Measurements from ENCODE around the gene LRRC51.
"Not testable (repeated sequence)": the region's sequence is repeated elsewhere in the genome, so short reads cannot be mapped to it uniquely, and the experiment has no call there.

LRRC51 gene

DNA sequence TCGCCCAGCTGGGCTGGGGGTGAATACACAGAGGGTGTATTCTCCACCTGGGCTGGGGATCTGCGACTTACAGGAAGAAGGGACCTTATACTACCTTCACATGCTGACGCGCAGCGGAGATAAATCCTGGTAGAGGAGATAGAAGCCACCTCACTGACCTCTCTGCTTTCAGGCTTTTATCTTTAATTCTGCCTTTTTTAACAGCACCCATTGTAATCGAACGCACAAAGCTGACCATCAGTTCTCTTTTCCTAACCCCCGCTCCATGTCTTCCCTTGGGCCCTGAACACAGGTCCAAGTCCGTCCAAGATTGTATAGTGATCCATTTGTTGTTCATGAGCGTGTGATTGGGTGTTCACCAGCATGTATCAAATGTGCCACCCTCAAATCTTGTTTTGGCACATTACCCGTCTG is 23.1 kb downstream of the LRRC51 start:
- DNase-seq (ENCODE audit: low read depth in 2 of 2, low spot score in 1 of 2) = no peak

DNA sequence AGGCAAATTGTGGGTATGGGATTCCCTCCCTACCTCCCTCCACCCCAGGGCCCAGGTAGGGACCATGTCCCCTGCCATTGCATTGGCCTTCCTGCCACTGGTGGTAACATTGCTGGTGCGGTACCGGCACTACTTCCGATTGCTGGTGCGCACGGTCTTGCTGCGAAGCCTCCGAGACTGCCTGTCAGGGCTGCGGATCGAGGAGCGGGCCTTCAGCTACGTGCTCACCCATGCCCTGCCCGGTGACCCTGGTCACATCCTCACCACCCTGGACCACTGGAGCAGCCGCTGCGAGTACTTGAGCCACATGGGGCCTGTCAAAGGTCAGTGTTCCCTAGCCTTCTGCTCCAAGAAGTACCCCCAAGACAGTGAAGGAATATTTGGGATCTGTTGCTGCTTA is 25.2 kb downstream of the LRRC51 start, which contains the start of gene TOMT:
TOMT (plus strand) TSS at position 37 of the 400 bp plus-strand sequence; CDS start at position 65, 28 bp downstream.
- DNase-seq (ENCODE audit: low read depth in 2 of 2, low spot score in 1 of 2) = no peak

DNA sequence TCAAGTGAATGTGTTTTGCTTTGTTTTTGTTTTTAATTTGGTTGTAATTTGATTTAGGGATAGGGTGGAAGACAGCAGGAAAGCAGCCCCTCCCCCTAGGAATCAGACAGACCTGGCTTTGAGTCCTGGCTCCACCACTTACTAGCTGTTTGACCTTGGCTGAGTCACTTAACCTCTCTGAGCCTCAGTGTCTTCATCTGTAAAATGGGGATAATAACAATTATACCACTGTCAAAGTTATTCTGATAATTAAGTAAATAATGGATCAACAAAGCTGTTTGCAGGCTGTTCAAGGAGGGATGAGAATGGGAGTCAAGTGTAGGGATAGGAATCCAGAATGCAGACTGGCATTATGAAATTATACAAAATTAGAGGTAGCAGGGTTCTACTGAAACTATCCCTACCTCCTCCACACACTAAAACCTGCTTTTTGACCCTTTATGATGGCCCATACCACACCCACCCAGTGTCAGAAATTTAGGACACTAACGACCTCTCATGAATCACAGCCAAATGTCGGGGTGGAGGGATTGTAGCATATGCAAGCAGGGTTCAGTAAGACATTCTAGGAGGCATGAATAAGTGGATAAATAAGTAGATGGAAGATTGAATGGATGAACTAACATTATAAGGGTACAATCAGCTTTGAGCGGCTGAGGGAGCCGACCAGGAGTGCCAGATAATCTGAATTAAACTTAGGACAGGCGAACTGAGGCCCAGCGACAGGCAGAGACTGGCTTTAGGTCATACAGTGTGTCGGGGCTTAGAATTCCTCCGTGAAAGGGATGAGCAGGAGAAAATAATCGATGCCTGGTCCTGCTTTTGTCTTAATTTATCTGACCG is 30.9 kb downstream of the LRRC51 start:
- DNase-seq (ENCODE audit: low read depth in 2 of 2, low spot score in 1 of 2) = no peak

DNA sequence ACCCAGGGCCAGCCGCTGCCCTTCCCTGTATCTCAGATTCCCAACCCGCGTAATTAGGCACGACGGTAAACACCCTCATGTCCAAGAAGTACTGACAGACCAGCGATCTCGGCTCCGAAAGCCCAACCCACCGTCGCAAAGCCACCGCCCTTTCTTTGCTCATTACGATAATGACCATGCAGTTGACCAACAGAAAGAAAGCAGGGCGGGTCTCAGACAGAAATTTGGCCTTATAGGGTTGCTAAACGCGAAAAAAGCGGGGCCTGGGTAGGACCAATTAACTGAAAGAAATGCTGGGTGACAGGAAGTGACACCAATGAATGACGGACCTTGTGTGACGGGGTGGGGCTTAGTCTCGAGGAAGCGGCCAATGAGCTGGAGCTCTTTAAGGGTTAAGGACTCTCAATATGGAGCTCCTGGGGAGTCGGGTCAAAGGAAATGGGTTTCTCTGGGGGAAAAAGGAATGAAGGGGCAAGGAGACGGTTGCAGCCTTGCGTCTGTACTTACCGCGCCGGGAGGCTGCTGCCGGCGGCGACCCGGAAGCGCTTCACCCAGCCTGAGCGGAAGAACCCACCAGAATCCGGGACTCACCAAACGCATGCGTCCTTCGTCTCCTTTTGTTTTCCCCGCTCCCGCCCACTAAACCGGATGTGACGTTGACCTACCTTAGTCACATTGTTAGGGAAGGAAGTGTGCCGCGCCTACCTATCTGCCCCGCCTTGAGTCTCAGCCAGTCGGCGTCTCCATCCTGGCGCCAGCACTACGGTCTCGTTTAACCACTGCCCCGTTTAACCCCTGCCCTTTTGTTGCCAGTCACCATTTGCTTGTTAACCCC is 31.7 kb downstream of the LRRC51 start, which contains the start of gene ANAPC15:
ANAPC15 (minus strand) TSS at position 553 of the 835 bp plus-strand sequence. CDS start 1,419 bp downstream, outside the sequence.
- DNase-seq (ENCODE audit: low read depth in 2 of 2, low spot score in 1 of 2) = peak; percentile 99 to 100

DNA sequence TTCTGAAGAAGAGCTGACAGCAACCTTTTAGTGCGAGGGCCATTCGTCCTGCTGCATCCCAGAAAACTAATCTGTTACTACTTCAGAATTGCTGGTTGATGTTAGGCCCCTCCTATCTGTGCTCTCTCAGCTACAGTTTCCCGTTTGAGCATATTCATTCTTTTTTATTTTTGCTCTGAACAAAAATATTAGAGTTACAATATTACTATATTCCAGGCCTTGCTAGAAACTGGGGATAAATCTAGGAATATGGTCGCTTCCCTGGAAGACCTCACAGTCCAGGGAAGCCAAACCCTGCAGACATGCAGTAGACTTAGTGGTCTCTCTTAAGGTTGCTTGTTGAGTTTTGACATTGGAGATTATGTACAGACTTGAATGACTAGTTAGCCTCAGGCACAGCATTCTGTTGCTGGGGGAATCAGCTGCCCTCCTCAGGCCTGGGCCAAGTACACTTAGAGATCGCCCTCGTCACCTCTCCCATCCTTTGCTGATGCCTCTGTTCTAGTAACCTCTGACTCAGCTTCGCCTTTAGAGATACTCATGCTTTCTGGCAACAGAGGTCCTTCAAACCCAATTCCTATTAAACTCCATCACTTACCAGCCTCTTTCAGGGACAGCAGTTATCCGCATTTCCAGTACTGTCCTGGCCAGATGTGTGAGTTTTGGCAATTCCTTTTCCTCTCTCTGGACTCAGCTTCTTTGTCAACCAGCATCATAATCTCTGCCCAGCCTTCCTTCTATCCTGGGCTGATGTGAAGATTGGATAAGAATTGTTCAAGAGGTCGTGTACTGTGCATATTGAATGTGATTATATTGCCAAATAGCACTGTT is 32.5 kb downstream of the LRRC51 start:
- DNase-seq (ENCODE audit: low read depth in 2 of 2, low spot score in 1 of 2) = no peak

DNA sequence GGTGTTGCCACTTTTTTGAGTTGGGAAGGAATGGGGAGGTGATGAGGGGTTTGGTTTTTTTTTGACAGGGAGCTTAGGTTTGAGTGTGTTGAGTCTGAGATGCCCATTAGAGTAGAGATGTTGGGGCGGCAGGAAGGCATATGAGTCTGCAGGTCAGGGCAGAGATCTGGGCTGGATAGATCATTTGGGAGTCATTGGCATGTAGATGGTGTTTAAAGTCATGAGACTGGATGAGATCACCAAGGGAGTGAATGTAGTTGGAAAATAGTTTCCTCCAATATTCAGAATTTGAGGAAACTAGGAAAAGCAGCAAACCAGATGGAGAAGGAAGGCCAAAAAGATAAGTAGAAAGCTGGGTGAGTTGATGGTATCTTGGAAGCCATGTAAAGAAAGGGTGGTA is 33.9 kb downstream of the LRRC51 start:
- no peak for DNase-seq (ENCODE audit: low read depth in 2 of 2, low spot score in 1 of 2)

DNA sequence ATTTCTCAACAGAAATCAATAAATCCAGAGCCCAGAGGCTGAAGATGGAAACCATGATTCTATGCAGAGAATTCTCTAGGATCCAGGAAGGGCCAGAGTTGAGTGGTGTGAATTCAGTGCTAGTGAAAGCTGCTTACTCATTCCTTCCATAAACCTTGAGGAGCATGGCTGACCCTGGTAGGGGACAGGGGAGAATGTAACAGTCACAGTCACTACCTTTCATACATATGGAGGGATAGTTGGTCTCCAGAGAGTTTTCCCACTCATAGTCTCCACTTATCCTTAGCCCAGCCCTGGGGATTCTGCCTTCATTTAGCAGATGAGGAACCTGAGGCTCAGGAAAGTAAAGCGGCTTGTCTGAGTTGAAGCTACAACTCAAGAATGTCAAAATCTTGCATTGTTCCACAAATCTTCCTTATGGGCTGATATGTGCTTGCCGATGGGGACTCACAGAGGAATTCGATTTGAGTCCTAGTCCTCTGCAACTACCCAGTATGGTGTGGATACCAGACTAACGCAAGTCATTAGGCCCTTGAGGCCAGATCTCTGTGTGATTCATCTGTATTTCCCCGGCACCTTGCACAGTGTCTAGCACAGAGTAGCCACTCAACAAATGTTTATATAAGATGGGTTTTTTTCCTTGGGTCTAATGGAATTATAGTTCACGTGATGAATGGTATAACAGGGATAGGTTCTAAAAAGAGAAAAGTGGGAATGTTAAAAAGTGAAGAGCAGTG is 35.5 kb downstream of the LRRC51 start:
- no peak for DNase-seq (ENCODE audit: low read depth in 2 of 2, low spot score in 1 of 2)

DNA sequence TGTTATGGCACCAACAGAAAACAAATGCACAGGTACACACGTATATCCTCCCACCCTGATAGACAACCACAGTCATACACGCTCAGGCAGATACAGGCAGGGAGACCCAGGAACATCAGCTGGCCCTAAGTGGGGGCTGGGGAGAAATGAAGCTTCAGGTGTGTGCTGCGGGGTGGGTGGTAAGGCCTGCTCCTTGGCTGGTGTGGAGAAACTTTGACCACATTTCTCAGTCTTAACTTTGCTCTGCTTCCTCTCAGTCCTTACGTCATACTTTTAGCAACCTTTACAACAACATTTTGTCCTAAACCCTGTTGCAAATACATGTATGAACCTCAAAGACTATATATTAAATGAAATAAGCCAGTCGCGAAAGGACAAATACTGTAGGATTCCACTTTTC is 38.5 kb downstream of the LRRC51 start:
- no peak for DNase-seq (ENCODE audit: low read depth in 2 of 2, low spot score in 1 of 2)

DNA sequence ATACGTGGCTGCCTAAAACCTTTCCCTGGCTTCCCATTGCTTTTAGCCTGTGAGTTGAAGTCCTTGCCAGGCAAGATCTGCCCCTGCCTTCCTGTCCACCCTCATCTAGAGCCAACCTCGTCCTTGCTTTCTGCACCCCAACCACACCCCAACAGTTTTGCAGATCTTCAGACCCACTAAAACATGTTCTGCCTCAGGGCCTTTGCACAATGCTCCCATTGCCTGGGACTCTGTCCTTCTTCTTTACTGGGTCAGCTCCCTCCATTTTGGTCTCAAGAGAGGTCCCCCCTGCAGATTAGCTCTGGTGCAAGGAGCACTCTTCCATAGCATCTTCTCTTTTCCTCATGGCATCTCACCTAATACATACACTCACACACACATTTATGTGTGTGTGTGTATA is 40.3 kb downstream of the LRRC51 start:
- DNase-seq (ENCODE audit: low read depth in 2 of 2, low spot score in 1 of 2) = no peak

DNA sequence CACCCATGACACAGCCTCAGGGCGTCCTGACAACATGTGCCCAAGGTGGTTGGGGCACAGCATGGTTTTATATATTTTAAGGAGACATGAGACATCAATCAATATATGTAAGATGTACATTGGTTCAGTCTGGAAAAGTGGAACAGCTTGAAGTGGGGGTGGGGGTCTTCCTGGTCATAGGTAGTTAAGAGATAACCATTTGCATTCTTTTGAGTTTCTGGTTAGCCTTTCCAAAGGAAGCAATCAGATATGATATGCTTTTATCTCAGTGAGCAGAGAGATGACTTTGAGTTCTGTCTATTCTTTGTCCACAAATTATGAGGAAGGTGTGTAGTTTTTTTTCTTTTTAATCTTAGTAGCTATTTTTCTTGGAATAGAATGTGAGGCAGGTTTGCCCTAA is 42.0 kb downstream of the LRRC51 start:
- no peak for DNase-seq (ENCODE audit: low read depth in 2 of 2, low spot score in 1 of 2)

DNA sequence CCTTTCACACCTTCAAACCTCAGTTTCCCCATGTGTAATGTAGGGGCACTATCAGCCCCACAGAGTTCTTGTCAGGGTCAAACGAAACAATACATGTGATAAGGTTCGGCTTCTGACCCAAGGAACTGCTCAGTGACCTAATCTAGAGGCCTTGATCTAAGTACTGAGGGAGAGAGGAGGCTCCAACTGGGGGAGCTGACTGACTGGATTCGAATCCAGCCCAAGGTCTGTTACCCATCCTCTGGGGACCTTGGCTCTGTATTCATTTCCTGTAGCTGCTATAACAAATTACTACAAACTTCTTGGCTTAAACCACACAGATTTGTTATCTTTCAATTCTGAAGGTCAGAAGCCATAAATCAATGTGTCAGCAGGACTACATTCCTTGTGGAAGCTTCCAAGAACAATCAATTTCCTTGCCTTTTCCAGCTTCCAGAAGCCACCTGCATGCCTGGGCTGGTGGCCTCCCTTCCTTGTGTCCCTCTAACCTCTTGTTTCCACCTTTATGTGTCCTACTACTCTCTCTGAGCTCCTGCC is 42.5 kb downstream of the LRRC51 start:
- DNase-seq (ENCODE audit: low read depth in 2 of 2, low spot score in 1 of 2) = no peak

DNA sequence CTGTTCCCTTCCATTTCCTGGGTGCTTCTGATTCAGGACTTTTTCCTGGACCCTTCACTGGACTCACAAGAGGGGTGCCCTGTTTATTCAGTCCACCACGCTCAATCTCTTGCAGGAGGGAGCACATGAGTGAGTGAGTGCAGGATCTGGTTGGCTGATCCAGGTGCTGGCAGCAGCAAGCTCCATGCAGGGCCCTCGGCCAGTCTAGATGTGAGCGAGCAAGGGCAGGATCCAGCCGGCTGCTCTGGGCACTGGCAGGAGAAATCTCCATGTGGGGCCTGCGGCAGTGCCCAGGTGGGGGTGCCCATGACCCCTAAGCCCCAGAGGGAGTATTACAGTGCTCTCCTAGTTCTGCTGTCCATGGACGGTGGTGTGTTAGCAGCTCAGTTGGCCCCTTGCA is 43.4 kb downstream of the LRRC51 start:
- no peak for DNase-seq (ENCODE audit: low read depth in 2 of 2, low spot score in 1 of 2)

DNA sequence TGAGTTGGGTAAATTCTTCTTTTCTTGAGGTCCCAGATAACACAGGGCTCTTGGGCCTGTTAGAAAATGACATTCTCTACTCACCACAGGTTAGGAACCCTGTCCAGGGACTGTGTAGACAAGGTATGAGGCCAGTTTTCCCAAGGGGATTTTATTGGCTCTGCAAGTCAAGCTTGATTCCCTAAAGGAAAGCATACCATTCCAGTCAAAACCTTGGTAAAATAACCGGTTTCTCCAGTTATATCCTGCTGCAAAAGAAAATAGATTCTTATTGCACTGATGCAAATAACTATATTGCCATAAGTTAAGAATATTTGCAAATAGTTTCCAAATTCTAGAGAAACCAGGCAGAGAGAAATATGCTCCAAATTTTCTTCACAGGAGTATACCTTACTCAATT is 45.3 kb downstream of the LRRC51 start:
- no peak for DNase-seq (ENCODE audit: low read depth in 2 of 2, low spot score in 1 of 2)

DNA sequence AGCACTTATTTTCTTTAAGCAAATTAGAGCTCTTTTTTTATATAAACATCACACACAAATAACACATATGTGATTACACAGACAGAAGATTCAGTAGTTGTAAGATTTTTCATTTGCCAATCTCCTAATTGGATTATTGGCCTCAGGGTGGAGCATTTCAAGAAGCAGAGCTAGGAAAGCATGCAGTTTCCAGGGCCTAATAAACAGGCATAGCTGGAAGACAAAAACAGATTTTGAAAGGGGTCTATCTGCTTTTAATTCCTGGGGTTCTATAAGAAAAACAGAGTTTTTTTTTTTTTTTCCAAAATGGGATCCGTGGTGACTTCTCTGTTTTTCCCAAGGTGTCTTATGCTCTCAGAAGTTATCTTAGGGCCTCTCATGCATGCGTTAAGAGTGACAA is 47.3 kb downstream of the LRRC51 start:
- no peak for DNase-seq (ENCODE audit: low read depth in 2 of 2, low spot score in 1 of 2)

DNA sequence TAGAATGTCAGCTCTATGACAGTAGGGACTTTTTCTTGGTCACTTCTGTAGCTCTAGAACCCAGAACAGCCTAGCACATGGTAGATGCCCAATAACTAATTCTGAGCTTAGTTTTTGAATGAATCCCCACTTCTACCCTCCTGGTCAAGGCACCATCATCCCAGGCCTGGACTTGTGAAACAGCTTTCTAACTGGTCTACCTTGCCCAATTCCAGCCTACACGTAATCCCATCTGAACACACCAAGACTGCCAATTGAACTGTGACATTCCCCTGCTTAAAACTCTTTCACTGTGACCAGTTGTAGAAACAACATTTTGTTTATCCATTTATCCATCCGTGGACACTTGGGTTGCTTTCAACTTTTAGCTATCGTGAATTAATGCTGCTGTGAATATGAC is 48.7 kb downstream of the LRRC51 start:
- DNase-seq (ENCODE audit: low read depth in 2 of 2, low spot score in 1 of 2) = no peak

DNA sequence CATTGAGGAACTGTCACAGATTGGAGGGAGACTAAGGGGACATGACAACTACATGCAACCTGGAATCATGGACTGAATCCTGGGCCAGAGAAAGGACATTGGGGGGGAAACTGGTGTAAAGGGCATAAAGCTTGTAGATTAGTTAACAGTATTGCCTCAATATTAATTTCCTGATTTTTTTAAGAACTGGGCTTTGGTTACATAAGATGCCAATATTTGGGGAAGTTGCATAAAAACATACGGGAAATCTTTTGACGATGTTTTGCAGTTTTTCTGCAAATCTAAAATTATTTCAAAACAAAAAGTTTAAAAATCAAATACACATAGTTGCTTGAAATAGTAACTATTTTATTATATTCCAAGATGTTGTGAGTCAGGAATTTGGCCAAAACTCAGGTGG is 52.0 kb downstream of the LRRC51 start:
- DNase-seq (ENCODE audit: low read depth in 2 of 2, low spot score in 1 of 2) = no peak

DNA sequence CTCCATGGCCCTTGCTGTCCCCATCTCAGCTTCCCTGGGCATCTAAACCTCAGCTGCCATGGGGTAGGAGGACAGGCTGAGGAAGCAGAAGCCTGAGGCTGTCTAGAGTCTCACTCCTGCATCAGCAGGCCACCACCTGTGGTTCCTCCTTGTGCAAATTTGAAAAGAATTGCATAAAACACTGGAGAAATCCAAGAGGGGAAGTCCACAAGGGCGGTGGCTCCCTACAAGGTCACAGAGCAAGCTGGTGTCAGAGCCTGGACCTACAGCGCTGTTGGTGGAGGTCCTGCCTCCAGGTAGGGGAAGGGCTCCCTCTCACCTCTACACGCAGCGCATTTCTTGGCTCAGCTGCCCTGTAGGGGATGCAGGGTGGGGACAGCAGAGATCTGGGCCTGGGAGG is 54.8 kb downstream of the LRRC51 start, which contains the start of gene FOLR3:
FOLR3 (plus strand) TSS at position 253 of the 400 bp plus-strand sequence. CDS start 228 bp downstream, outside the sequence.
- not testable (repeated sequence) for DNase-seq (ENCODE audit: low read depth in 2 of 2, low spot score in 1 of 2)

DNA sequence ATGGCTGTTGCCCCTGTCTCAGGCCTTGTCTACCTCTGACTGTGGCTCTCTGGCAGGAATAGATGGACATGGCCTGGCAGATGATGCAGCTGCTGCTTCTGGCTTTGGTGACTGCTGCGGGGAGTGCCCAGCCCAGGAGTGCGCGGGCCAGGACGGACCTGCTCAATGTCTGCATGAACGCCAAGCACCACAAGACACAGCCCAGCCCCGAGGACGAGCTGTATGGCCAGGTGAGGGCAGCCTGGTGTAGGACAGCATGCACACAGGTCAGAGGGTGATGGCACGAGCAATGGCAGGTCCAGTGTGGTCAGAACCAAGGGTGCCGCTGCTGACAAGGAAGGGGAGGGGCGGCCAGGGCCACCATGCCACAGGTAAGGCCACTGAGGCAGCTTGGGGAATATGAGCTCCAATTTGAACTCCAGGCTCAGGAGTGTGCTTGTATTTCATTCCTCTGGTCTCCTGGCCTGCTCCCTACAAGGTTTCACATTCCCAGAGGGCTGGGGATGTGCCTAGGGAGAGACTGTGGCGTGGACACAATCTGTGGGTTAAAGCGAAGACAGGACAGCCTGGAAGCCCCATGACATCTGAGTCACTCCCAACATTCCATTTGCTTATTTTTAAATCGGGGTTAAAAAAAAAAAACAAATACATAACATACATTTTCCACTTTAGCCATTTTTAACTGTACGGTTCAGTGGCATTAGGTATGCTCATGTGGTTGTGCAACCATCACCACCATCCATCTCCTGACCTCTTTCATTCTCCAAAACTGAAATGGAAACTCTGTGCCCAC is 55.4 kb downstream of the LRRC51 start:
- DNase-seq (ENCODE audit: low read depth in 2 of 2, low spot score in 1 of 2) = no peak

DNA sequence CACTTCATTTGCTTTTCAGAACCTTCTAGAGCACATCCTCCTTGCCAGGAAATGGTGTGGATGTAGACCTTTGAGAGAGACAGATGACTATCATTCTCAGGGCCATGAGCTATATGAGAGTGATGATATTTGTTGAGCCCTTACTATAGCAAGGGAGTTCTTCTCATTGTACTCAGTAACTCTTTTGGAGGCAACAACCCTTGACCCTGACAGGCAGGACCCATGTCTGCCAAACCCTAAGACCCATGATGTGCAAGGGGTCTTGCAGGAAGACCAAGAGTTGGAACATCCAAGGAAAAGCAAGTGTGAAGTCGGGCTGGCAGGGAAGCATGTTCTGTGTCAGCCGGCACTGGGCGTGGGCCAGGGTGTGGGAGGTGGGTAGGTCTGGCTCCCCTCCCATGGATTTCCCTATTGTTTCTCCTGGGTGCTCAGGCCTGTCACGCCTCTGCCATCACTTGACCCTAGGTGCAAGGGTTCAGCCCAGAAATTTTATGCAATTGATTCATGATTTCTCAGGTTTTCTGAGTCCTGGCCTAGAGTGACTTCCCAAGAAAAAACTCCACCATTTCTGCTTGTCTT is 56.1 kb downstream of the LRRC51 start:
- no peak for DNase-seq (ENCODE audit: low read depth in 2 of 2, low spot score in 1 of 2)
